AG04450 (cell line): ENCODE measurements around the gene SLITRK2. TPM values are rescaled to one million over a fixed set of nuclear protein-coding genes. Genes with fewer than 3 reads are reported as not detected.

Experiments
- CTCF ChIA-PET: fragments of 300-600, 350-600 bp; formaldehyde crosslinking; extraction: SDS; loops from one replicate; lab custom pipeline; 2022; ENCODE audit warnings: antibody characterized with exemption, inconsistent platforms; lab: Charles Lee
- POLR2A ChIA-PET: fragments of 350-600 bp; formaldehyde crosslinking; extraction: SDS; loops from one replicate; lab custom pipeline; 2021; ENCODE audit warnings: antibody characterized with exemption, inconsistent platforms; lab: Yijun Ruan, JAX
- DNase-seq: peaks from one replicate; pipeline ENCODE4 v3.0.0-alpha.2; 2011; ENCODE audit warnings: low read depth, low spot score
- H3K27ac ChIP-seq: one replicate; pipeline ENCODE4 v1.5.1; 2012; ENCODE audit warnings: low read depth, low read length, control low read depth
- H3K27me3 ChIP-seq: one replicate; pipeline ENCODE4 v1.6.0; 2012; ENCODE audit warnings: low read length; ENCODE audit not compliant: control insufficient read depth, insufficient read depth
- H3K4me3 ChIP-seq: 2 replicates; pipeline ENCODE4 v1.5.1; 2011; ENCODE audit warnings: mild to moderate bottlenecking, low read depth, low read length, control low read depth
- H3K9me3 ChIP-seq: 2 replicates; pipeline ENCODE4 v1.5.1; 2012; ENCODE audit warnings: low read length; ENCODE audit not compliant: control insufficient read depth, insufficient read depth
- polyA plus RNA-seq: library from polyadenylated mRNA; depleted of rRNA; stranded (reverse); fragments of >200 nt; gene quantifications from 2 replicates; pipeline ENCODE4 v1.2.3, GENCODE V29; 2011
- small RNA-seq: library from RNA; depleted of rRNA; stranded (forward); fragments of <200 nt; gene quantifications from one replicate; pipeline ENCODE3, GENCODE V24; 2012; ENCODE audit warnings: low read depth; ENCODE audit not compliant: insufficient read length
- TF ChIP-seq, protein P1 (sequence below): IDR thresholded peaks from 2 replicates; pipeline ENCODE4 v1.5.1; 2011; ENCODE audit warnings: low read depth, low read length, control low read depth, inconsistent platforms

Gene SLITRK2
- polyA plus RNA-seq, 1 experiment, result not detected

DNA sequence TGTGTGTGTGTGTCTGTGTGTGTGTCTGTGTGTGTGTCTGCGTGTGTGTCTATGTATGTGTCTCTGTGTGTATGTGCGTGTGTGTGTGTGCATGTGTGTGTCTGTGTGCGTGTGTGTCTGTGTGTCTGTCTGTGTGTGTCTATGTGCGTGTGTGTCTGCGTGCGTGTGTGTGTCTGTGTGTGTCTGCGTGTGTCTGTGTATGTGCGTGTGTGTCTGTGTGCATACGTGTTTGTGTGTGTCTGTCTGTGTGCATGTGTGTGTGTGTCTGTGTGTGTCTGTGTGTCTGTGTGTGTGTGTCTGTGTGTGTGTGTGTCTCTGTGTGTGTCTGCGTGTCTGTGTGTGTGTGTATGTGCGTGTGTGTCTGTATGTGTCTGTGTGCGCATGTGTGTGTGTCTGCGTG, 35.6 kb downstream of the SLITRK2 start:
- no peak overlapping the region for H3K4me3 ChIP-seq
- CTCF ChIA-PET, result no interaction called here

DNA sequence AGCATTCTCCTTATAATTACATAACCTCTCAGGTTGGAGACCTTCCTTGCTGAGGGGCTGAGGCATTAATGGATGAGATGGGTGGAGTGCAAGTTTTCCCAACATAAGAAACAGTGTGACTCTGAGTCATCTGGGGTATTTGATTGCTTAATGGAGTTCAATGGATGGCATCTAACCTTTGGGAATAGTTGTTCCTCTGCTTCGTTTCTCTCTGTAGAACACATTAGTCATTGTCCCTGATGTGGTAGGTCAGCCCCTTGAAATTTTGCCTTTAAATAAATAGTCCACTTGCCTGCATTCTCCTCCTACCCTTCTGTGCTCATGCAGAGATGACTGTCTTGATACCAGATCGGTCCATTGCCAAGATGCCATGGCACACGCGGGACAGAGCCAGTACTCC, 38.6 kb downstream of the SLITRK2 start:
- H3K27me3 ChIP-seq, result no peaks in the 10 kb centered on the region
- no peak overlapping the region for H3K4me3 ChIP-seq
- H3K27ac ChIP-seq, result no peak overlapping the region
- DNase-seq, result no peak
- TF ChIP-seq, protein P1, sequence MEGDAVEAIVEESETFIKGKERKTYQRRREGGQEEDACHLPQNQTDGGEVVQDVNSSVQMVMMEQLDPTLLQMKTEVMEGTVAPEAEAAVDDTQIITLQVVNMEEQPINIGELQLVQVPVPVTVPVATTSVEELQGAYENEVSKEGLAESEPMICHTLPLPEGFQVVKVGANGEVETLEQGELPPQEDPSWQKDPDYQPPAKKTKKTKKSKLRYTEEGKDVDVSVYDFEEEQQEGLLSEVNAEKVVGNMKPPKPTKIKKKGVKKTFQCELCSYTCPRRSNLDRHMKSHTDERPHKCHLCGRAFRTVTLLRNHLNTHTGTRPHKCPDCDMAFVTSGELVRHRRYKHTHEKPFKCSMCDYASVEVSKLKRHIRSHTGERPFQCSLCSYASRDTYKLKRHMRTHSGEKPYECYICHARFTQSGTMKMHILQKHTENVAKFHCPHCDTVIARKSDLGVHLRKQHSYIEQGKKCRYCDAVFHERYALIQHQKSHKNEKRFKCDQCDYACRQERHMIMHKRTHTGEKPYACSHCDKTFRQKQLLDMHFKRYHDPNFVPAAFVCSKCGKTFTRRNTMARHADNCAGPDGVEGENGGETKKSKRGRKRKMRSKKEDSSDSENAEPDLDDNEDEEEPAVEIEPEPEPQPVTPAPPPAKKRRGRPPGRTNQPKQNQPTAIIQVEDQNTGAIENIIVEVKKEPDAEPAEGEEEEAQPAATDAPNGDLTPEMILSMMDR, result no peak
- no peaks in the 10 kb centered on the region; the same call in none of the 2 replicates for H3K9me3 ChIP-seq
- ChIA-PET CTCF (no interaction called here), POLR2A (no interaction called here)

More for the DNA sequence above, 35.6 kb downstream of the SLITRK2 start:
- Histone ChIP-seq H3K27ac (no peak overlapping the region), H3K27me3 (no peaks in the 10 kb centered on the region), H3K9me3 (peaks cover 6% of the 10 kb centered on the region; the same call in 1 of the 2 replicates)
- POLR2A ChIA-PET, result no interaction called here
- no peak for DNase-seq
- TF ChIP-seq, protein P1, result no peak

DNA sequence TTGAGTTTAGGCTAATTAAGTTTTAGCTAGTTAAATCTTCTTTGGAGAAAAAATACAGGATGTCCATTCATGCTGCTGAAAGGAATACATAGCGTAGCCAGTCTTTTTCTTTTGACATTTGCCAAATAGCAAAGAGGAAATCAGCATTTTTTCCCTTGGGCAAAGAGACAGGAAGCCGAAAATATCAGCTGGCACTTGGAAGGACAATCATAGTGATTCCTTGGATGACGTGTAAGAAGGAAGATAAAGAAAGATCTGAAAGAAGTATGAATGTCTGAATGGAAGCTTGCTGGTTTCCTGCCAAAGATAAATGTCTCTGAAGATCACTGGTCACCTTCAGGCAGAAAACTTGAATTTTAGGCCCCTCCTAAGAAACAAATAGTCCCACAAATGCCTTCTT, 44.2 kb downstream of the SLITRK2 start:
- CTCF ChIA-PET, result no interaction called here

DNA sequence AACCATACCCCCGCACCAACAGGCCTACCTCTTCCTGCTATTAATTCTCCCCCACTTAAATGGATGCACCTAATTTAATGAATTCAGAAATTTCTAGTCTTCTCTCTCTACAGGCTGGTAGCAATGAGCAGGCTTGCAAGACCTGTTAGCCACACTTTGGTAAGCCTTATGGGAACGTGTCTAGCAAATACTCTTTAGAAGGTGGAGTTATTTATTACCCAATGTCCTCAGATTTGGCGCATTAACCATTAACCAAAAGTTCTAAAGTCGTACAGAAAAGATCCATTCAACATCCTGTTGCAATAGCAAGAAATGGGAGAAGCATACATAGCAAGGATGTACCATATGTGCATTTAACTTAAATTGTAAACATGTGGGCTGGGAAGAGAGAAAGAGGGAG, 47.5 kb downstream of the SLITRK2 start:
- no peak for DNase-seq
- CTCF ChIA-PET, result no interaction called here
- Histone ChIP-seq H3K4me3 (no peak overlapping the region), H3K27me3 (no peaks in the 10 kb centered on the region), H3K9me3 (no peaks in the 10 kb centered on the region; the same call in 1 of the 2 replicates), H3K27ac (no peak overlapping the region)
- POLR2A ChIA-PET, result no interaction called here
- TF ChIP-seq, protein P1, result no peak

More for the DNA sequence above, 44.2 kb downstream of the SLITRK2 start:
- TF ChIP-seq, protein P1, result no peak
- no peaks in the 10 kb centered on the region for H3K27me3 ChIP-seq
- H3K9me3 ChIP-seq, result no peaks in the 10 kb centered on the region; the same call in none of the 2 replicates
- H3K27ac ChIP-seq, result no peak overlapping the region
- H3K4me3 ChIP-seq, result no peak overlapping the region
- POLR2A ChIA-PET, result no interaction called here
- no peak for DNase-seq

Small RNAs within 50 kb of the gene (small RNA-seq; reads per million reads assigned to genes)
- not detected for gene AL109653.1
